OCI-LY7 (cell line): ENCODE measurements around the gene GEMIN7. TPM values are rescaled to one million over a fixed set of nuclear protein-coding genes. Genes with fewer than 3 reads are reported as not detected.
A peak's percentile ranks its signal among the peaks of the same experiment; 100 is the strongest.
"Not testable (repeated sequence)": the region's sequence is repeated elsewhere in the genome, so short reads cannot be mapped to it uniquely, and the experiment has no call there.

Experiments
- BruUV-seq: library from RNA; stranded (reverse); fragments of 400-500 nt; replicated peaks from 2 replicates; lab custom pipeline; 2021; lab: Mats Ljungman, UMichigan
- CTCF ChIA-PET: fragments of 300-600 bp; sonication (Branson Sonifier 250); formaldehyde crosslinking; loops from one replicate; lab custom pipeline; 2022; ENCODE audit warnings: antibody characterized with exemption; ENCODE audit not compliant: unreplicated experiment; lab: Charles Lee
- POLR2A ChIA-PET: fragments of 300-600 bp; sonication (Branson Sonifier 250); formaldehyde crosslinking; loops from one replicate; lab custom pipeline; 2022; ENCODE audit warnings: antibody characterized with exemption; lab: Charles Lee
- DNase-seq: peaks from one replicate; pipeline ENCODE4 v3.0.0-alpha.2; 2015; ENCODE audit warnings: low spot score
- H2AFZ ChIP-seq: fragments of 200-600 bp; sonication (generic), shearing (Covaris generic); 2 replicates; pipeline ENCODE4 v1.6.1; 2014; ENCODE audit warnings: mild to moderate bottlenecking, antibody characterized with exemption, low read length, moderate library complexity
- H3K27ac ChIP-seq: fragments of 200-600 bp; sonication (generic); 2 replicates; pipeline ENCODE4 v1.5.1; 2014; ENCODE audit warnings: mixed run types, low read depth, mild to moderate bottlenecking, moderate library complexity, low read length, inconsistent platforms; ENCODE audit not compliant: poor library complexity, severe bottlenecking
- H3K36me3 ChIP-seq: fragments of 200-600 bp; sonication (generic); 2 replicates; pipeline ENCODE4 v1.6.1; 2014; ENCODE audit warnings: mild to moderate bottlenecking, antibody characterized with exemption, low read length, moderate library complexity, mixed read lengths; ENCODE audit not compliant: insufficient read depth
- H3K4me1 ChIP-seq: fragments of 200-600 bp; sonication (generic); 2 replicates; pipeline ENCODE4 v1.5.1; 2014; ENCODE audit warnings: mild to moderate bottlenecking, low read length; ENCODE audit not compliant: insufficient read depth, poor library complexity, severe bottlenecking
- H3K4me2 ChIP-seq: fragments of 200-600 bp; sonication (generic); 2 replicates; pipeline ENCODE4 v1.6.1; 2014; ENCODE audit warnings: mild to moderate bottlenecking, low read length
- H3K4me3 ChIP-seq: fragments of 200-600 bp; sonication (generic); 2 replicates; pipeline ENCODE4 v1.5.1; 2014; ENCODE audit warnings: mild to moderate bottlenecking, low read depth, low read length; ENCODE audit not compliant: poor library complexity, severe bottlenecking
- H3K79me2 ChIP-seq: fragments of 200-600 bp; sonication (generic); 2 replicates; pipeline ENCODE4 v1.6.1; 2016; ENCODE audit warnings: low read depth, mild to moderate bottlenecking, low read length, moderate library complexity, mixed read lengths; ENCODE audit not compliant: insufficient read depth
- H3K9me2 ChIP-seq: fragments of 200-600 bp; sonication (generic); 2 replicates; pipeline ENCODE4 v1.6.1; 2016; ENCODE audit warnings: mild to moderate bottlenecking, low read length, mixed read lengths; ENCODE audit not compliant: insufficient read depth
- H3K9me3 ChIP-seq: fragments of 200-600 bp; sonication (generic); 2 replicates; pipeline ENCODE4 v1.6.1; 2014; ENCODE audit warnings: mild to moderate bottlenecking, mixed run types, low read length, mixed read lengths
- H4K20me1 ChIP-seq: fragments of 200-600 bp; sonication (generic); 2 replicates; pipeline ENCODE4 v1.6.1; 2014; ENCODE audit warnings: mild to moderate bottlenecking, antibody characterized with exemption, low read length, moderate library complexity, mixed read lengths; ENCODE audit not compliant: insufficient read depth
- EZH2phosphoT487 ChIP-seq: fragments of 200-600 bp; sonication (generic); IDR thresholded peaks from 2 replicates; pipeline ENCODE4 v1.6.1; 2018; ENCODE audit warnings: low read depth, borderline replicate concordance, mild to moderate bottlenecking, mixed run types, antibody characterized with exemption, low read length, moderate library complexity, mixed read lengths
- intact Hi-C: fragments of 100-400 bp; cut with micrococcal nuclease; formaldehyde crosslinking; loops from one replicate; pipeline ENCODE4 v1.10.0; 2022; ENCODE audit not compliant: unreplicated experiment
- total RNA-seq, 2 experiments: library from RNA; depleted of rRNA in 1 of 2; stranded (reverse); fragments of >200 nt in 1 of 2; shearing (Covaris generic) in 1 of 2; gene quantifications; 2 replicates each; pipeline ENCODE4 v1.2.3, GENCODE V29; 2014 to 2022
- TF ChIP-seq, protein P1 (sequence below): fragments of 200-600 bp; sonication (generic); conservative IDR thresholded peaks from 2 replicates; pipeline ENCODE4 v1.5.1; 2014; ENCODE audit warnings: mild to moderate bottlenecking, antibody characterized with exemption, low read length, moderate library complexity, mixed read lengths

The GEMIN7 gene
- total RNA-seq, 2 experiments from 2014 or later: 46.3 to 60.0 TPM

DNA sequence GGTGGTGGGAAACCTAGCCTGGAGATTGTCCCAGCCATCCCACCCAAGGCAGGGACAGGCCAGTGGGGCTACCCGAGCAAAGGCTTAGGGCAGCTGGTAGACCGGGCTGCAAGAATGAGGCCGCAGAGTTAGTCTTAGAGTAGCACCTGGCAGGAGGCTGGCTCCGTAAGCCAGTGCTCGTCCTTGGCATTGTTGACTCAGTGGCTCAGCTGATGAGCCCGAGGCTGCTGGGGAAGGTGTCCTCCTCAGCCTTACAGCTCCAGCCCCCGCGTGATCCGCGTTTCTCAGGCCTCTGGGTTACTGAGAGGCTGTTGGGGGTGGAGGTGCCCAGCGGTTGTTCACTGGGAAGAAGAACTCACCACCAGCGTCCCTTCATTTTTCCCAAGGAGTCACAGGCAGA lies 38.6 kb downstream of the GEMIN7 start:
- BruUV-seq: no TSS peak
- H3K4me2 ChIP-seq: peak overlapping the region; percentile 67; the same call in 1 of the 2 replicates
- peaks cover 35% of the 10 kb centered on the region; the same call in 1 of the 2 replicates for H3K79me2 ChIP-seq
- H3K4me1 ChIP-seq: peaks cover 55% of the 10 kb centered on the region
- intact Hi-C loops: loop anchor here (1.0 kb wide), 1 partner anchor 25 kb away; no protein-coding TSS in a partner anchor
- no peak overlapping the region for H2AFZ ChIP-seq
- no peaks in the 10 kb centered on the region for H3K9me3 ChIP-seq
- TF ChIP-seq, protein P1, sequence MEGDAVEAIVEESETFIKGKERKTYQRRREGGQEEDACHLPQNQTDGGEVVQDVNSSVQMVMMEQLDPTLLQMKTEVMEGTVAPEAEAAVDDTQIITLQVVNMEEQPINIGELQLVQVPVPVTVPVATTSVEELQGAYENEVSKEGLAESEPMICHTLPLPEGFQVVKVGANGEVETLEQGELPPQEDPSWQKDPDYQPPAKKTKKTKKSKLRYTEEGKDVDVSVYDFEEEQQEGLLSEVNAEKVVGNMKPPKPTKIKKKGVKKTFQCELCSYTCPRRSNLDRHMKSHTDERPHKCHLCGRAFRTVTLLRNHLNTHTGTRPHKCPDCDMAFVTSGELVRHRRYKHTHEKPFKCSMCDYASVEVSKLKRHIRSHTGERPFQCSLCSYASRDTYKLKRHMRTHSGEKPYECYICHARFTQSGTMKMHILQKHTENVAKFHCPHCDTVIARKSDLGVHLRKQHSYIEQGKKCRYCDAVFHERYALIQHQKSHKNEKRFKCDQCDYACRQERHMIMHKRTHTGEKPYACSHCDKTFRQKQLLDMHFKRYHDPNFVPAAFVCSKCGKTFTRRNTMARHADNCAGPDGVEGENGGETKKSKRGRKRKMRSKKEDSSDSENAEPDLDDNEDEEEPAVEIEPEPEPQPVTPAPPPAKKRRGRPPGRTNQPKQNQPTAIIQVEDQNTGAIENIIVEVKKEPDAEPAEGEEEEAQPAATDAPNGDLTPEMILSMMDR: no peak
- TF ChIP-seq EZH2phosphoT487: no peak
- H3K27ac ChIP-seq: peak overlapping the region; percentile 66
- peaks cover 5% of the 10 kb centered on the region for H3K36me3 ChIP-seq
- no peak for DNase-seq
- no peak overlapping the region for H3K4me3 ChIP-seq
- 0 out of 2 replicates have a peak, but pooled peaks cover 7% of the 10 kb centered on the region for H4K20me1 ChIP-seq
- ChIA-PET CTCF (interaction anchor here (0.6 kb wide), 1 partner anchor 1759 kb away, joined by 3 read pairs; no protein-coding TSS in a partner anchor), POLR2A (no interaction called here)
- no peaks in the 10 kb centered on the region for H3K9me2 ChIP-seq

DNA sequence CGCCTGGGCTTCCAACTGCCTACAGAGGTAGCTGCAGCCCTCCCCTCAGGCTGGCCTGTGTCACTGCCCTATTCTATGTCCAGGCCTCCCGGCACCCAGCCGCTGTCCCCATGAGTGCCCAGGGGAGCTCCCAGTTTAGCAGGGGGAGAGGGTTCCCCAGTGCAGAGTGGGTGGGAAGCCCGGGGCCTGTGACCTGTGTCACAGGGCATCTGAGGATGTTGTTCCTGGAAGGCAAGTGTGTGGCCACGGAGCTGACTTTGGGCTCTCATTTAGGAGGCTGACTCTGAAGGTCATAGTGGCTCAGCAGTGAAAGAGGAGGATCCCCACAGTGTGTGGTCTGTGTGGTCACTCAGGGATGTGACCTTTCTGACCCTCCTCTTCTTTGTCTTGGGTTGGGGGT lies 39.0 kb downstream of the GEMIN7 start:
- no peaks in the 10 kb centered on the region for H3K9me3 ChIP-seq
- POLR2A ChIA-PET: interaction anchor here (0.6 kb wide), 1 partner anchor 59 kb away, joined by 3 read pairs; no protein-coding TSS in a partner anchor
- peak overlapping the region; percentile 25 for H3K4me3 ChIP-seq
- no peak for DNase-seq
- no peak overlapping the region for H2AFZ ChIP-seq
- BruUV-seq: no TSS peak
- no peaks in the 10 kb centered on the region for H3K9me2 ChIP-seq
- 0 out of 2 replicates have a peak, but pooled peaks cover 7% of the 10 kb centered on the region for H4K20me1 ChIP-seq
- CTCF ChIA-PET: no interaction called here
- H3K79me2 ChIP-seq: peaks cover 35% of the 10 kb centered on the region; the same call in 1 of the 2 replicates
- TF ChIP-seq, protein P1: no peak
- no peak for TF ChIP-seq EZH2phosphoT487
- intact Hi-C loops: loop anchor here (1.0 kb wide), 1 partner anchor 26 kb away; no protein-coding TSS in a partner anchor
- H3K27ac ChIP-seq: peak overlapping the region; percentile 66
- peak overlapping the region; percentile 67 for H3K4me2 ChIP-seq
- H3K36me3 ChIP-seq: peaks cover 5% of the 10 kb centered on the region
- H3K4me1 ChIP-seq: peaks cover 55% of the 10 kb centered on the region

DNA sequence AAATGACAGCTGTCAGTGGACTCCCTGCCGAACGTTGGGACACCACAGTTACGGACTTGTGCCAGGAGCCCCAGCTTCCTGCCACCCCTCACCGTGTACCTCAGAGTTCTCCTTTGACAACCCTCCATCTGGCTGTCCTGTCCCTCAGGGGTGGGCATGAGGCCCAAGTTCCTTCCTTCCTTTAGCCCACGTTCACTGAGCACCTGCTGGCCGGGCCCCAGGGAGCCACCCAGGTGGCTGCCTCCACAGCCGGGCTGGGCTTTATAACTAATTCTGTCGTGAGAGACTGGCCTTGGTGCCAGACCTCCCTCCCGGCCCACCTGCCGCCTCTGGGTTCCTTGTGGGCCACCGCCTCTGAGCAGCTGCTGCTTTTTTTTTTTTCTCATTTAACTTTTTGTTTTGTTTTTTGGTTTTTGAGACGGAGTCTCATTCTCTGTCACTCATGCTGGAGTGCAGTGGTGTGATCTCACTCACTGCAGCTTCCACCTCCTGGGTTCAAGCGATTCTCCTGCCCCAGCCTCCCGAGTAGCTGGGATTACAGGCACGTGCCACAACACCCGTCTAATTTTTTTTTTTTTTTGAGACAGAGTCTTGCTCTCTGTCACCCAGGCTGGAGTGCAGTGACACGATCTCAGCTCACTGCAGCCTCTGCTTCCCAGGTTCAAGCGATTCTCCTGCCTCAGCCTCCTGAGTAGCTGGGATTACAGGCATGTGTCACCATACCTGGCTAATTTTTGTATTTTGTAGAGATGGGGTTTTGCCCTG lies 39.7 kb downstream of the GEMIN7 start:
- H3K9me2 ChIP-seq, CTCF ChIA-PET, H3K9me3 ChIP-seq, H4K20me1 ChIP-seq, H2AFZ ChIP-seq, H3K36me3 ChIP-seq, BruUV-seq: not testable (repeated sequence)
- H3K4me2 ChIP-seq: peak overlapping the region; percentile 67
- H3K4me3 ChIP-seq: peak overlapping the region; percentile 25
- intact Hi-C loops: loop anchor here (1.0 kb wide), 1 partner anchor 26 kb away; no protein-coding TSS in a partner anchor
- POLR2A ChIA-PET: interaction anchor here (0.6 kb wide), 1 partner anchor 59 kb away, joined by 3 read pairs; no protein-coding TSS in a partner anchor
- H3K27ac ChIP-seq: peak overlapping the region; percentile 66
- peaks cover 35% of the 10 kb centered on the region; the same call in 1 of the 2 replicates for H3K79me2 ChIP-seq
- peaks cover 51% of the 10 kb centered on the region for H3K4me1 ChIP-seq
- DNase-seq: peak; percentile 87
